SK-N-SH treated with all-trans-retinoic acid at 6 μM for 48 hours (cell line): Measurements from ENCODE around the gene TEAD1.

Source experiments
- ATAC-seq: fragments of 200-7000 bp; cut with Tn5 transposase; 3 replicates; pipeline ENCODE4 v1.9.1; 2020; ENCODE audit warnings: mild to moderate bottlenecking, moderate library complexity
- ARNTL ChIP-seq: fragments of 450-650 bp; formaldehyde crosslinking; IDR thresholded peaks from 2 replicates; pipeline ENCODE4 v1.5.0; 2020; ENCODE audit warnings: low read depth, mild to moderate bottlenecking, moderate library complexity, borderline replicate concordance
- CSDC2 ChIP-seq: fragments of 250-450 bp; sonication (Bioruptor Pico); IDR thresholded peaks from 2 replicates; pipeline ENCODE4 v1.5.0; 2020; ENCODE audit warnings: mild to moderate bottlenecking, moderate library complexity
- ESRRG ChIP-seq: fragments of 250-450 bp; sonication (Bioruptor Pico); IDR thresholded peaks from 2 replicates; pipeline ENCODE4 v1.6.1; 2021; ENCODE audit warnings: mild to moderate bottlenecking
- GLIS3 ChIP-seq: fragments of 250-450 bp; sonication (Bioruptor Pico); IDR thresholded peaks from 2 replicates; pipeline ENCODE4 v1.5.0; 2020; ENCODE audit warnings: mild to moderate bottlenecking, moderate library complexity
- ISL1 ChIP-seq: fragments of 250-450 bp; sonication (Bioruptor Pico); IDR thresholded peaks from 2 replicates; pipeline ENCODE4 v2.1.2; 2022; ENCODE audit warnings: mild to moderate bottlenecking, moderate library complexity
- PPARA ChIP-seq: fragments of 250-450 bp; sonication (Bioruptor Pico); IDR thresholded peaks from 2 replicates; pipeline ENCODE4 v1.5.0; 2020; ENCODE audit warnings: mild to moderate bottlenecking, borderline replicate concordance
- SNAI2 ChIP-seq: fragments of 250-450 bp; sonication (Bioruptor Pico); IDR thresholded peaks from 2 replicates; pipeline ENCODE4 v1.5.0; 2020; ENCODE audit warnings: mild to moderate bottlenecking, moderate library complexity
- TCF4 ChIP-seq: fragments of 250-450 bp; sonication (Bioruptor Pico); IDR thresholded peaks from 2 replicates; pipeline ENCODE4 v1.8.0; 2021; ENCODE audit warnings: mild to moderate bottlenecking, moderate library complexity, borderline replicate concordance
- TOX ChIP-seq: fragments of 250-450 bp; sonication (Bioruptor Pico); IDR thresholded peaks from 2 replicates; pipeline ENCODE4 v1.8.0; 2021; ENCODE audit warnings: mild to moderate bottlenecking, moderate library complexity, borderline replicate concordance
- ZC3H10 ChIP-seq: fragments of 250-450 bp; sonication (Bioruptor Pico); IDR thresholded peaks from 2 replicates; pipeline ENCODE4 v1.5.1; 2021; ENCODE audit warnings: mild to moderate bottlenecking, moderate library complexity
- ZFP30 ChIP-seq: fragments of 450-650 bp; formaldehyde crosslinking; IDR thresholded peaks from 2 replicates; pipeline ENCODE4 v1.5.0; 2022; ENCODE audit warnings: mild to moderate bottlenecking, moderate library complexity
- ZNF565 ChIP-seq: fragments of 450-650 bp; formaldehyde crosslinking; conservative IDR thresholded peaks from 2 replicates; pipeline ENCODE4 v1.5.0; 2020; ENCODE audit warnings: low read depth, mild to moderate bottlenecking, moderate library complexity
- ZNF70 ChIP-seq: fragments of 450-650 bp; formaldehyde crosslinking; IDR thresholded peaks from 2 replicates; pipeline ENCODE4 v1.5.0; 2020; ENCODE audit warnings: mild to moderate bottlenecking, moderate library complexity
- ZNF8 ChIP-seq: fragments of 450-650 bp; formaldehyde crosslinking; IDR thresholded peaks from 2 replicates; pipeline ENCODE4 v1.5.0; 2020; ENCODE audit warnings: mild to moderate bottlenecking, moderate library complexity
- TF ChIP-seq, protein P1 (sequence below): fragments of 250-450 bp; sonication (Bioruptor Pico); IDR thresholded peaks from 2 replicates; pipeline ENCODE4 v1.5.1; 2020; ENCODE audit warnings: low read depth, mild to moderate bottlenecking, moderate library complexity
- TF ChIP-seq, protein P2 (sequence below): fragments of 250-450 bp; sonication (Bioruptor Pico); IDR thresholded peaks from 2 replicates; pipeline ENCODE4 v1.8.0; 2020; ENCODE audit warnings: mild to moderate bottlenecking, moderate library complexity, borderline replicate concordance

TEAD1 gene

DNA sequence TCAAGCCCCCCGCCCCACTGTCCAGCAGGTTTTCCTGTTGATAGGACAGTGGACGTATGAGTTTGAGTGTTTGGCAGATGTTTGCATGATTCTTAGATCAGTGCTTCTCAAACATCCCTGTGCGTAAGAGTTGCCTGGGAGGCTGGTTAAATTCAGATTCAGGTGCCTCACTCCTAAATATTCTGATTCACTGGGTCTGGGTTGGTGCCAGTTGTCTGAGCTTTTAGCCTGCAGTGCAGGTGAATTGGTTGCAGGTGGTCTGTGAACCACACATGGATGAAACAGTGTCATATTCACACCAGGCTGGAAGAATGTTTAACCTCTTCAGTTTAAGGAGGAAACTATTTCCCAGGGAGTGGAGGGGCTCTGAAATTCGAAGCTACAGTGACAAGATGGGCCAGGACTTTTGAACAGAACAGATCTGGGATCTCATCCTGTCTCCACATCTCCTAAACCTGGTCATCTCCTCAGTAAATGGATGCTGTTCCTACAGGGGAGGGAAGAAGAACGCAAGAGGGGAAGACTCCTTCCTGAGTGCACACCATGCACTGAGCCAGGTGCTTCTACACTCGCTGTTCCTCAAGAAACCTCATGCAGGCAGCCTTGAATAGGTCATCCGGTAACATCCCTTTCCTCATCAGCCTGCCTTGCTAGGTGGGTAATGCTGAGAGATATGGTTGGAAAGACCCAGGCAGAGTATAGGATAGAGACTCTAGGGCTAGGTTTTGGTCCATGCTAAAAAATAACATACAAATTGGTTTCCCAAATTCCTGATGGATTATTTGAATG, 47.8 kb downstream of the TEAD1 start:
- TF ChIP-seq GLIS3 (CRISPR knock-in tag) (no peak), ARNTL (CRISPR knock-in tag) (no peak), SNAI2 (CRISPR knock-in tag) (no peak), TOX (CRISPR knock-in tag) (no peak), ESRRG (CRISPR knock-in tag) (no peak), ZC3H10 (no peak), PPARA (CRISPR knock-in tag) (no peak), TCF4 (CRISPR knock-in tag) (no peak), ISL1 (CRISPR knock-in tag) (no peak), ZNF70 (CRISPR knock-in tag) (no peak), ZFP30 (CRISPR knock-in tag) (no peak), ZNF8 (CRISPR knock-in tag) (no peak), CSDC2 (CRISPR knock-in tag) (no peak), ZNF565 (no peak)
- TF ChIP-seq, protein P1, sequence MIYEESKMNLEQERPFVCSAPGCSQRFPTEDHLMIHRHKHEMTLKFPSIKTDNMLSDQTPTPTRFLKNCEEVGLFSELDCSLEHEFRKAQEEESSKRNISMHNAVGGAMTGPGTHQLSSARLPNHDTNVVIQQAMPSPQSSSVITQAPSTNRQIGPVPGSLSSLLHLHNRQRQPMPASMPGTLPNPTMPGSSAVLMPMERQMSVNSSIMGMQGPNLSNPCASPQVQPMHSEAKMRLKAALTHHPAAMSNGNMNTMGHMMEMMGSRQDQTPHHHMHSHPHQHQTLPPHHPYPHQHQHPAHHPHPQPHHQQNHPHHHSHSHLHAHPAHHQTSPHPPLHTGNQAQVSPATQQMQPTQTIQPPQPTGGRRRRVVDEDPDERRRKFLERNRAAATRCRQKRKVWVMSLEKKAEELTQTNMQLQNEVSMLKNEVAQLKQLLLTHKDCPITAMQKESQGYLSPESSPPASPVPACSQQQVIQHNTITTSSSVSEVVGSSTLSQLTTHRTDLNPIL (CRISPR knock-in tag): no peak
- TF ChIP-seq, protein P2, sequence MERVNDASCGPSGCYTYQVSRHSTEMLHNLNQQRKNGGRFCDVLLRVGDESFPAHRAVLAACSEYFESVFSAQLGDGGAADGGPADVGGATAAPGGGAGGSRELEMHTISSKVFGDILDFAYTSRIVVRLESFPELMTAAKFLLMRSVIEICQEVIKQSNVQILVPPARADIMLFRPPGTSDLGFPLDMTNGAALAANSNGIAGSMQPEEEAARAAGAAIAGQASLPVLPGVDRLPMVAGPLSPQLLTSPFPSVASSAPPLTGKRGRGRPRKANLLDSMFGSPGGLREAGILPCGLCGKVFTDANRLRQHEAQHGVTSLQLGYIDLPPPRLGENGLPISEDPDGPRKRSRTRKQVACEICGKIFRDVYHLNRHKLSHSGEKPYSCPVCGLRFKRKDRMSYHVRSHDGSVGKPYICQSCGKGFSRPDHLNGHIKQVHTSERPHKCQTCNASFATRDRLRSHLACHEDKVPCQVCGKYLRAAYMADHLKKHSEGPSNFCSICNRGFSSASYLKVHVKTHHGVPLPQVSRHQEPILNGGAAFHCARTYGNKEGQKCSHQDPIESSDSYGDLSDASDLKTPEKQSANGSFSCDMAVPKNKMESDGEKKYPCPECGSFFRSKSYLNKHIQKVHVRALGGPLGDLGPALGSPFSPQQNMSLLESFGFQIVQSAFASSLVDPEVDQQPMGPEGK (CRISPR knock-in tag): no peak
- no peak for ATAC-seq

DNA sequence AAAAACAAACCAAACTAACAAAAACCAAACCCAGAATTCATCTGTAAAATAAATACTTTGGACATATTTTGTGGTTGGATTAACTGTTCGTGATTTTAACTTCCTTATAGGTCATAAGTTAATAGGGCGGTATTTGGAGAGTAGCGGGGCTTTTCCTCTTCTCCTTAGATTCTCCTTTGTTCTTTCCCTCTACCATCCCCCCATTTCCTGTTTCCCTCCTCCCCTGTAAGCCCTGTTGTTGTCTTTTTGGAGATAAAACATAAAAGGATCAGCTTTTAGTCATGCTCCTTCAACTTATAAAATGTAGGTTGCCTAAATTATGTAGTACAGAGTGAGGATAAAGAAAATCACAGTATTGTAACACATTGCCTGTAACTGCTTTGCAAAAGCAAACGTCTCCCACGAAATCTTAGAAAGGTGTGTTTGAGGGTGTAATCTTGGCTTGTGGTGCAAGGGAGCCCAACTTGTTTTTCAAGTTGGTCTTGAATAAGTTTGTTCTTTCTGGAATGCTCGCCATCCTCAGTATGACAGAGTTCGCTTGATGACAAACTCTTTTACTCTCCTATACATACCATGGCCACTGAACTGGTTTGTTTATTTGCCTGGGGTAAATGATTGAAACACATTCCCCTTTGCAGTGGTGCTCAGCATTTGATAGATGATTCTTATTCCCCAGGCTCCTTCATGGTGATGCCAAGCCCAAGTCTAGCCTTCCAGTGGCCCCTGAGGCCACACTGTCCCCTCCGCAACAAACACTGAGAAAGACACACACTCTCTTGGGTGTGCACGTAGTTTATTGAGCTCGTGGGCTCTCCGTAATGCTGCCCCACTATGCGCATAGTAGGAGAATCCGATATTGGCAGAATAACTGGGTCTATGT, 49.4 kb downstream of the TEAD1 start:
- peak; percentile 26 for ATAC-seq
- TF ChIP-seq ARNTL (CRISPR knock-in tag) (no peak), ESRRG (CRISPR knock-in tag) (no peak), ZNF70 (CRISPR knock-in tag) (no peak), TOX (CRISPR knock-in tag) (no peak), ISL1 (CRISPR knock-in tag) (no peak), ZFP30 (CRISPR knock-in tag) (no peak), ZNF565 (no peak), SNAI2 (CRISPR knock-in tag) (no peak)
- TF ChIP-seq, protein P1 (CRISPR knock-in tag): no peak

DNA sequence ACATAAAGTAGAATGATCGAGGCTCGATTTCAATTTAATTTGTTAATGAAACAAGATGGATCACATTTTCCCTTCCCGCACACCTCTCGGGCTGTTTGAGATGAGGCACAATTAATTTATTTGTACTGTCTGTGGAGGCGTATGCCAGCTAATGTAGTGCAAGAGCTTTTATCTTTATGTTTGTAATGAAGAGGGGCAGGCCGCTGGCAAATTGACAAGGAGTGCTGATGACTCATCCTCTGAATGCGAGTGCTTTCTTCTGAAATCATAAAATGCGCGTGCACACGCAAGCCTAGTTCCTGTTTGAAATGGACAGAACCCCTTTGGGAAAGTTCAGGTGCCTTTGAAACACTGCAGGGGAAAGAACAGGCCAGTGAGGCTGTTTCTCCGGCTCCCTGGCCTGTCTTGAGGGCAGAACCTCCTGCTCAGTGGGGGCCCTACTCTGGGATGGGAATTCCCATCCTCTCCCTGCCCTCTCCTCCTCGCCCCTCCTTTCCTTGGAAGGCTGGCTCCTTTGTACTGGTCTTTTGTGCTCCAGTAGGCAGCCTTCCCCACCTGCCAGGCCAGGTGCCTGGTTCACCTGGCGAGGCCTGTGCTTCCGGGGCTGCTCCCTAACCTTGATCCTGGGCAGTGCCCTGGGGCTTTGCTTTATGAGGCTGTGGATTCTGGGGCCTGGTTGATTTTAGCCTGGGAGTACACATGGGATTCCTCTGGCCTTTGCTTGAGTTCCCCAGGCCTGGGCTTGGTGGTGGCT, 50.3 kb downstream of the TEAD1 start:
- ATAC-seq: peak; percentile 57
- TF ChIP-seq, protein P1 (CRISPR knock-in tag): no peak
- TF ChIP-seq ISL1 (CRISPR knock-in tag) (peak; percentile 82), TOX (CRISPR knock-in tag) (peak; percentile 65; the same call in 1 of the 2 replicates), TCF4 (CRISPR knock-in tag) (0 out of 2 replicates have a peak, but pooled peaks have one; percentile 59)
- TF ChIP-seq, all 23 proteins: peak for 3
